HepG2 (cell line): ENCODE data around the gene MORN1. TPM values are rescaled to one million over a fixed set of nuclear protein-coding genes. Genes with fewer than 3 reads are reported as not detected.

Source experiments
- ATAC-seq: fragments of 200-7000 bp; cut with Tn5 transposase; 3 replicates; pipeline ENCODE4 v1.9.1; 2020; ENCODE audit warnings: mild to moderate bottlenecking, moderate library complexity
- BruUV-seq: library from RNA; stranded (reverse); fragments of 400-500 nt; replicated peaks from 2 replicates; lab custom pipeline; 2021; lab: Mats Ljungman, UMichigan
- CTCF ChIA-PET: fragments of 300-600 bp; formaldehyde crosslinking; extraction: SDS; loops from one replicate; lab custom pipeline; 2021; ENCODE audit warnings: low total read pairs, inconsistent platforms, low intra/inter-chr PET ratio; lab: Yijun Ruan, JAX
- POLR2A ChIA-PET: fragments of 350-600 bp; sonication (Branson Sonifier 250); formaldehyde crosslinking; loops from one replicate; lab custom pipeline; 2020; ENCODE audit warnings: antibody characterized with exemption, inconsistent platforms; lab: Yijun Ruan, JAX
- DNase-seq: peaks from one replicate; pipeline ENCODE4 v3.0.0-alpha.2; 2015; ENCODE audit warnings: low spot score
- FAIRE-seq: peaks from 3 replicates; lab custom pipeline; 2011; peaks lifted over from hg19 to GRCh38; lab: Jason Lieb, UNC
- H2AFZ ChIP-seq: one replicate; pipeline ENCODE4 v1.6.1; 2011; ENCODE audit warnings: low read length, inconsistent platforms
- H3K27ac ChIP-seq: fragments of 300-600 bp; 3 replicates; pipeline ENCODE4 v1.8.0; 2011; ENCODE audit warnings: mixed run types, mild to moderate bottlenecking, mixed read lengths, low read length, inconsistent platforms; ENCODE audit not compliant: insufficient read depth; ENCODE audit errors: extremely low read length
- H3K27me3 ChIP-seq, 2 experiments: fragments of 200-600 bp in 1 of 2; 2 replicates in 1 of 2; 3 replicates in 1 of 2; pipeline versions ENCODE4 v1.6.0 to v1.8.0; 2011; ENCODE audit warnings: low read length in 2 of 2, mild to moderate bottlenecking in 2 of 2, moderate library complexity in 2 of 2, inconsistent platforms in 1 of 2; ENCODE audit not compliant: insufficient read depth in 2 of 2, control insufficient read depth in 1 of 2
- H3K36me3 ChIP-seq, 2 experiments: fragments of 200-600 bp in 1 of 2; replicated peaks in 1 of 2; 2 replicates in 1 of 2; 3 replicates in 1 of 2; pipeline versions ENCODE4 v1.5.1 to v1.8.0; 2011; ENCODE audit warnings: low read length in 2 of 2, inconsistent platforms in 1 of 2; ENCODE audit not compliant: insufficient read depth in 2 of 2, control insufficient read depth in 1 of 2
- H3K4me1 ChIP-seq: 2 replicates; pipeline ENCODE4 v1.5.1; 2012; ENCODE audit warnings: low read length, inconsistent platforms; ENCODE audit not compliant: insufficient read depth
- H3K4me2 ChIP-seq: 2 replicates; pipeline ENCODE4 v1.6.0; 2011; ENCODE audit warnings: low read depth, low read length, inconsistent platforms
- H3K4me3 ChIP-seq, 3 experiments: fragments of 200-600 bp in 1 of 3; sonication (generic), shearing (Covaris generic) in 1 of 3; replicated peaks in 1 of 3; 2 replicates each; pipeline ENCODE4 v1.5.1; 2011 to 2016; ENCODE audit warnings: low read length in 3 of 3, inconsistent platforms in 2 of 3, low read depth in 2 of 3, mild to moderate bottlenecking in 2 of 3, control low read depth in 1 of 3, mixed read lengths in 1 of 3; ENCODE audit not compliant: insufficient read depth in 1 of 3
- H3K79me2 ChIP-seq: one replicate; pipeline ENCODE4 v1.6.1; 2011; ENCODE audit warnings: low read length, inconsistent platforms; ENCODE audit not compliant: insufficient read depth
- H3K9ac ChIP-seq: 2 replicates; pipeline ENCODE4 v1.6.0; 2011; ENCODE audit warnings: mild to moderate bottlenecking, low read depth, low read length, inconsistent platforms; ENCODE audit not compliant: insufficient read depth
- H3K9me3 ChIP-seq: 2 replicates; pipeline ENCODE4 v1.5.1; 2012; ENCODE audit warnings: mild to moderate bottlenecking, low read length
- H4K20me1 ChIP-seq: 2 replicates; pipeline ENCODE4 v1.6.0; 2011; ENCODE audit warnings: inconsistent platforms, mild to moderate bottlenecking, low read length, moderate library complexity; ENCODE audit not compliant: insufficient read depth
- ARNTL ChIP-seq: sonication (generic); formaldehyde crosslinking; IDR thresholded peaks from 2 replicates; pipeline ENCODE4 v1.4.0; 2020; ENCODE audit warnings: mild to moderate bottlenecking, missing genetic modification reagents
- BHLHE40 ChIP-seq: IDR thresholded peaks from 2 replicates; pipeline ENCODE4 v1.6.1; 2011; ENCODE audit warnings: low read length, improper control_type of control experiment
- ZNF138 ChIP-seq: sonication (generic); formaldehyde crosslinking; IDR thresholded peaks from 2 replicates; pipeline ENCODE4 v1.5.0; 2020; ENCODE audit warnings: mild to moderate bottlenecking, low read depth, missing genetic modification reagents
- ZNF616 ChIP-seq: sonication (generic); formaldehyde crosslinking; IDR thresholded peaks from 2 replicates; pipeline ENCODE4 v1.5.0; 2020; ENCODE audit warnings: low read depth, mild to moderate bottlenecking, missing genetic modification reagents
- ZSCAN22 ChIP-seq: sonication (generic); formaldehyde crosslinking; IDR thresholded peaks from 2 replicates; pipeline ENCODE4 v1.4.0; 2020; ENCODE audit warnings: mild to moderate bottlenecking, missing genetic modification reagents
- WGBS: methylation state at CpG from one replicate; pipeline ENCODE4 v1.1.6; 2017; ENCODE audit warnings: low lambda C conversion rate; 5-methylcytosine and 5-hydroxymethylcytosine counted together
- in situ Hi-C: cut with HindIII; loops from 2 replicates; pipeline ENCODE4 v1.10.0; 2017; ENCODE audit warnings: low pct_unique_long_range_greater_than_20kb; ENCODE audit not compliant: extremely low pct_ligation_motif_present
- intact Hi-C: fragments of 100-400 bp; cut with micrococcal nuclease; formaldehyde crosslinking; loops from one replicate; pipeline ENCODE4 v1.10.0; 2022; ENCODE audit not compliant: unreplicated experiment
- polyA plus RNA-seq, 8 experiments: library from polyadenylated mRNA; depleted of rRNA in 3 of 8; stranded (reverse) in 7 of 8; unstranded in 1 of 8; fragments of >200 nt; fragmentation: Illumina TruSeq in 4 of 8; extraction: Trizol in 4 of 8; gene quantifications; 2 replicates each; pipeline versions ENCODE4 v1.2.1 to v1.2.3, GENCODE V29; 2011 to 2016; ENCODE audit warnings: low read depth in 4 of 8, missing spikeins in 1 of 8, mixed read lengths in 1 of 8; ENCODE audit not compliant: insufficient read depth in 1 of 8
- total RNA-seq, 5 experiments: library from RNA; depleted of rRNA; stranded (reverse); fragments of >200 nt; fragmentation: Illumina TruSeq; extraction: Trizol; gene quantifications; 2 replicates each; pipeline ENCODE4 v1.2.3, GENCODE V29; 2016; ENCODE audit warnings: low read depth in 1 of 5
- TF ChIP-seq, protein P1 (sequence below): sonication (generic); formaldehyde crosslinking; IDR thresholded peaks from 2 replicates; pipeline ENCODE4 v1.4.0; 2020; ENCODE audit warnings: missing genetic modification reagents
- TF ChIP-seq, protein P2 (sequence below): sonication (generic); formaldehyde crosslinking; IDR thresholded peaks from 2 replicates; pipeline ENCODE4 v1.8.1; 2023; ENCODE audit warnings: mild to moderate bottlenecking, missing genetic modification reagents
- TF ChIP-seq, protein P3 (sequence below): sonication (generic); IDR thresholded peaks from 2 replicates; pipeline ENCODE4 v1.6.1; 2016; ENCODE audit warnings: low read depth, borderline replicate concordance

The MORN1 gene
- total and polyA plus RNA-seq, 2 of the 13 experiments (the other 11 are each of a cell fraction or from before 2014, with no cell fraction given), result 3.1 to 6.5 TPM

DNA sequence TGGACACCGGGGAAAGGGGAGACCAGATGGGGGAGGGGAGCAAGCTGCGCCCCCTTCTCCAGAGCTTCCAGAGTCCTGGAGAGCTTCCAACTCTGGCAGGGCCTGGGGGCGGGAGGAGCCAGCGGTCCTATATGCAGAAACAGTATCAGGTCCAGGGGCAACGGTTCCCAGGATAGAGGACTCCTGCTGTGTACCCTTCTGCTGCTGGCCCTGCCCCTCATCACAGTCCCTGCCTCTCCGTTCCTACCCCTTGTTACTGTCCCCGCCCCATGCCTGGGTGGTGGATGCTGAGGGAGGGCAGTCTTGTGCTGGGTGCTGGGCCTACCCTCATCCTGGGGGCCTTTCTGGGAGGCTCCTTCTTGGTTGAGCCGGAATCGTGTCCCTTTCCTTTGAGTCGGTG is 40.2 kb upstream of the MORN1 start (continued):
- TF ChIP-seq ZNF138 (CRISPR knock-in tag), result no peak

DNA sequence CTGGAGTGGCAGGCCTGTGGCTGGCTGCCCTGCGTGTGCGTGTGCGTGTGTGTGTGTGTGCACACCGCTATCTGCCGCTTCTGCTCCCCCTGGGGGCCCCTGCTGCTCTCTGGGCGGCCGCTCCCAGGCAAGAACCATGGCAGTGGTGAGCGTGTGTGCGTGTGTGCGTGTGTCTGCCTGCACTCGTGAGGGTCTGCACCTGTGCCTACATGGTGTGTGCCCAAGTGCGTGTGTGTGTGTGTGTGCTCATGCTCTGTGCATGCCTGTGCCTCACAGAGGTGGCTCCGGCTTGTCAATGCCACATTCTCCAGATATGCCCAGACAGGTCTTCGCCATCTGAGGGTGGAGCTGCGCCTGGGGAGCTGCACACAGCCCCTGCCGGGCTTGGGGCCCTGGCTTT is 39.7 kb upstream of the MORN1 start:
- no TSS peak for BruUV-seq
- Histone ChIP-seq H3K9me3 (peaks cover 12% of the 10 kb centered on the region; the same call in 1 of the 2 replicates), H2AFZ (no peak overlapping the region), H3K79me2 (no peaks in the 10 kb centered on the region), H3K4me3 (no peak overlapping the region), H3K4me1 (no peaks in the 10 kb centered on the region), H3K36me3 (no peaks in the 10 kb centered on the region), H4K20me1 (no peaks in the 10 kb centered on the region; the same call in 1 of the 2 replicates), H3K27me3 (peaks cover 22 to 71% of the 10 kb centered on the region in 2 experiments), H3K9ac (no peak overlapping the region), H3K27ac (no peak overlapping the region), H3K4me2 (no peak overlapping the region)
- in situ Hi-C loops, result no loop called here
- no peak; the same call in 2 of the 3 replicates for ATAC-seq
- no peak for FAIRE-seq
- intact Hi-C loops, result no loop called here
- TF ChIP-seq, protein P1, sequence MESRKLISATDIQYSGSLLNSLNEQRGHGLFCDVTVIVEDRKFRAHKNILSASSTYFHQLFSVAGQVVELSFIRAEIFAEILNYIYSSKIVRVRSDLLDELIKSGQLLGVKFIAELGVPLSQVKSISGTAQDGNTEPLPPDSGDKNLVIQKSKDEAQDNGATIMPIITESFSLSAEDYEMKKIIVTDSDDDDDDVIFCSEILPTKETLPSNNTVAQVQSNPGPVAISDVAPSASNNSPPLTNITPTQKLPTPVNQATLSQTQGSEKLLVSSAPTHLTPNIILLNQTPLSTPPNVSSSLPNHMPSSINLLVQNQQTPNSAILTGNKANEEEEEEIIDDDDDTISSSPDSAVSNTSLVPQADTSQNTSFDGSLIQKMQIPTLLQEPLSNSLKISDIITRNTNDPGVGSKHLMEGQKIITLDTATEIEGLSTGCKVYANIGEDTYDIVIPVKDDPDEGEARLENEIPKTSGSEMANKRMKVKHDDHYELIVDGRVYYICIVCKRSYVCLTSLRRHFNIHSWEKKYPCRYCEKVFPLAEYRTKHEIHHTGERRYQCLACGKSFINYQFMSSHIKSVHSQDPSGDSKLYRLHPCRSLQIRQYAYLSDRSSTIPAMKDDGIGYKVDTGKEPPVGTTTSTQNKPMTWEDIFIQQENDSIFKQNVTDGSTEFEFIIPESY, result peak; percentile 59; the same call in 1 of the 2 replicates
- TF ChIP-seq ZSCAN22 (CRISPR knock-in tag), result no peak
- no peak for DNase-seq
- ChIA-PET POLR2A (no interaction called here), CTCF (no interaction called here)
- 0% methylated on average over 1 of the region's 16 CpGs for WGBS

- H3K4me3 ChIP-seq, result no peak overlapping the region
- DNase-seq (no peak), FAIRE-seq (no peak), ATAC-seq (no peak)
- POLR2A ChIA-PET, result no interaction called here
- peaks cover 12% of the 10 kb centered on the region; the same call in 1 of the 2 replicates for H3K9me3 ChIP-seq
- no peaks in the 10 kb centered on the region; the same call in 1 of the 2 replicates for H4K20me1 ChIP-seq
- H3K9ac ChIP-seq, result no peak overlapping the region
- no peak overlapping the region for H2AFZ ChIP-seq
- intact Hi-C loops (no loop called here), in situ Hi-C loops (no loop called here)
- H3K4me1 ChIP-seq, result no peaks in the 10 kb centered on the region
- no peaks in the 10 kb centered on the region for H3K36me3 ChIP-seq
- H3K27me3 ChIP-seq, result peaks cover 20 to 76% of the 10 kb centered on the region in 2 experiments
- no peak overlapping the region for H3K4me2 ChIP-seq
- no peaks in the 10 kb centered on the region for H3K79me2 ChIP-seq
- BruUV-seq, result no TSS peak
- no peak overlapping the region for H3K27ac ChIP-seq
- WGBS, result 0% methylated on average over 3 of the region's 10 CpGs
- CTCF ChIA-PET, result no interaction called here
- TF ChIP-seq, protein P2, sequence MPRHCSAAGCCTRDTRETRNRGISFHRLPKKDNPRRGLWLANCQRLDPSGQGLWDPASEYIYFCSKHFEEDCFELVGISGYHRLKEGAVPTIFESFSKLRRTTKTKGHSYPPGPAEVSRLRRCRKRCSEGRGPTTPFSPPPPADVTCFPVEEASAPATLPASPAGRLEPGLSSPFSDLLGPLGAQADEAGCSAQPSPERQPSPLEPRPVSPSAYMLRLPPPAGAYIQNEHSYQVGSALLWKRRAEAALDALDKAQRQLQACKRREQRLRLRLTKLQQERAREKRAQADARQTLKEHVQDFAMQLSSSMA, result no peak
- TF ChIP-seq ARNTL (CRISPR knock-in tag), result 0 out of 2 replicates have a peak, but pooled peaks have one; percentile 19
- no peak for TF ChIP-seq ZNF616
- no peak for TF ChIP-seq BHLHE40
- TF ChIP-seq, protein P3, sequence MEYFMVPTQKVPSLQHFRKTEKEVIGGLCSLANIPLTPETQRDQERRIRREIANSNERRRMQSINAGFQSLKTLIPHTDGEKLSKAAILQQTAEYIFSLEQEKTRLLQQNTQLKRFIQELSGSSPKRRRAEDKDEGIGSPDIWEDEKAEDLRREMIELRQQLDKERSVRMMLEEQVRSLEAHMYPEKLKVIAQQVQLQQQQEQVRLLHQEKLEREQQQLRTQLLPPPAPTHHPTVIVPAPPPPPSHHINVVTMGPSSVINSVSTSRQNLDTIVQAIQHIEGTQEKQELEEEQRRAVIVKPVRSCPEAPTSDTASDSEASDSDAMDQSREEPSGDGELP, result no peak
Measured at GRCh38 chr1:2430592-2430973, 39.2 kb upstream of the MORN1 start.
